Activated CD4-positive, alpha-beta T cell treated with anti-CD3 and anti-CD28 coated beads for 24 hours (primary cell): Measurements from ENCODE around the gene PCSK6.

ENCODE experiments used
- DNase-seq, 2 donors: peaks; one replicate each; pipeline ENCODE4 v3.0.0-alpha.2; 2020; ENCODE audit warnings: low read depth in 2 of 2

The PCSK6 gene

GRCh38 chr15:101489599-101490407 is at the start of gene PCSK6:
Gene PCSK6, minus strand, starts transcription at chr15:101489707. Its CDS starts 37 bp downstream, at chr15:101489670.
- no peak for DNase-seq

GRCh38 chr15:101538996-101539395 is 49.5 kb upstream of the PCSK6 start:
- DNase-seq = no peak

- DNase-seq = no peak
Observed at GRCh38 chr15:101538177-101538576, 48.7 kb upstream of the PCSK6 start.

GRCh38 chr15:101537483-101538080 is 48.1 kb upstream of the PCSK6 start:
- DNase-seq = no peak

- no peak for DNase-seq
Observed at GRCh38 chr15:101536875-101537405, 47.4 kb upstream of the PCSK6 start.

GRCh38 chr15:101536166-101536874 is 46.8 kb upstream of the PCSK6 start:
- DNase-seq = no peak

- DNase-seq = no peak
Observed at GRCh38 chr15:101535170-101535902, 45.8 kb upstream of the PCSK6 start.

- DNase-seq = no peak
Observed at GRCh38 chr15:101534376-101534970, 45.0 kb upstream of the PCSK6 start.

- no peak for DNase-seq
Observed at GRCh38 chr15:101533371-101534140, 44.0 kb upstream of the PCSK6 start.

- DNase-seq = no peak
Observed at GRCh38 chr15:101532865-101533264, 43.4 kb upstream of the PCSK6 start.

- DNase-seq = no peak
Observed at GRCh38 chr15:101531170-101531569, 41.7 kb upstream of the PCSK6 start.

GRCh38 chr15:101530224-101530958 is 40.9 kb upstream of the PCSK6 start:
- DNase-seq = no peak

- no peak for DNase-seq
Observed at GRCh38 chr15:101528917-101529299, 39.4 kb upstream of the PCSK6 start.

GRCh38 chr15:101528108-101528916 is 38.8 kb upstream of the PCSK6 start:
- no peak for DNase-seq

GRCh38 chr15:101526890-101527289 is 37.4 kb upstream of the PCSK6 start:
- no peak for DNase-seq

GRCh38 chr15:101526442-101526841 is 36.9 kb upstream of the PCSK6 start:
- DNase-seq = no peak

GRCh38 chr15:101526021-101526420 is 36.5 kb upstream of the PCSK6 start:
- no peak for DNase-seq

- DNase-seq = no peak
Observed at GRCh38 chr15:101525087-101525669, 35.7 kb upstream of the PCSK6 start.

- DNase-seq = no peak
Observed at GRCh38 chr15:101523560-101523940, 34.0 kb upstream of the PCSK6 start.
